ENCODE data around the gene RNF2.

Gene RNF2

GRCh38 chr1:185096531-185096930 is 51.2 kb downstream of the RNF2 start:
- DNase-seq (ENCODE audit: low read depth), result no peak

GRCh38 chr1:185104083-185104482 is 58.7 kb downstream of the RNF2 start:
- DNase-seq (ENCODE audit: low read depth), result no peak

- DNase-seq (ENCODE audit: low read depth), result no peak
Observed at GRCh38 chr1:185105121-185105520, 59.8 kb downstream of the RNF2 start.

- no peak for DNase-seq (ENCODE audit: low read depth)
Observed at GRCh38 chr1:185108321-185108720, 63.0 kb downstream of the RNF2 start.

DNA sequence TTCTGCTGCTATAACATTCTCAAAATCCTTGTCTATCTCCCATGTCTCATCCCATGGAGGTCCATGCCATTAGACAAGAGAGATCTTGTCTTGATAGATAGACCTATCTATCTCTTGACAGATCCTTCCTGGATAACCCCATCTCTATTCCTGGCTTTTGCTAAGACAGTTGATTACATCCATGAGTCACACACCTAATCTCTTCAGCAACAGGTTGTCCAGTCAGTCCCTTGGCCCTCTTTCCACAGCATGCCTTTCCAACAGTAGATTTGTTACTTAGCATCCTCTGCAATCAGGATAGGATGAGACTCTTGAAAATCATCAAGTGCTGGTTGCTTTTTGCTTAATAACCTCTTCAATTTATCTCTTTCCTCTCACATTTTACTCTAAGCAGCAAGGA is 64.8 kb downstream of the RNF2 start:
- no peak for DNase-seq (ENCODE audit: low read depth)

GRCh38 chr1:185111873-185112272 is 66.5 kb downstream of the RNF2 start:
- no peak for DNase-seq (ENCODE audit: low read depth)

- DNase-seq (ENCODE audit: low read depth), result no peak
Observed at GRCh38 chr1:185112356-185112755, 67.0 kb downstream of the RNF2 start.

DNA sequence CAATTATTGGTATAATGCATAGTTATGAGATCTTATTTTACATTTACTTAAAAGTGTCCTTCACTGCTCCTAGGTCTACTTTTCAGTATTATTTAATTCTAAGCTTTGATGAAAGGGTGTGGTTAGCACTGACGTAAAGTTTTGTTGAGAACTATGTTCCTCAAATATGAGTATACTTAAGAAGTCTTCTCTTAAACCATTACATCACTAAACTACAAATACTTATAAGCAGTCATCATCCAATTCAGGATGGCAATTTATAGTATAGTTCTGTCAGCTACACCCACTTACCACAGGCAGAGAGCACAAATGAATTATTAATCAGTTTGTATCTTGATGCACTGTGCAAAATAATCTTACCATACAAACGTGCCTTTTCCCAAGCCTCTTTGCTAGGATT is 84.3 kb downstream of the RNF2 start:
- DNase-seq (ENCODE audit: low read depth), result no peak

- DNase-seq (ENCODE audit: low read depth), result no peak
Observed at GRCh38 chr1:185132534-185132933, 87.2 kb downstream of the RNF2 start.

- DNase-seq (ENCODE audit: low read depth), result no peak
Observed at GRCh38 chr1:185137896-185138545, 92.7 kb downstream of the RNF2 start.

DNA sequence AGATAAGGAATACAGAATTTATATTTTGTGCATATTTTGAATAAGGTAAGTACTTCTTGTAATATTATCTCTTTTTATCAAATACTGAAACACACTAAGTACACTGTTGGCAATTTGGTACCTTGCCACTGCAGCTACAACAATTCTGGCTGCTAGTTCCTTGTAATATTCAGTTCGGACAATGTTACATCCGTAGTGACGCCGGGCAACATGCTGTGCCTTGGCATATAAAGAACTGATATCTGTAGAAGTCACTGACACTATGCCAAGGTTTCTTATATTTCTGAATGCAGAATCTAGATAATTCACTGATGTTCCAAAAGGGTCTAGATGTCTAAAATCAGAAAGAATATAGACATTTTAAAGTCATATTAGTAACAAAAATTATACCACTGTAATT is 93.9 kb downstream of the RNF2 start:
- no peak for DNase-seq (ENCODE audit: low read depth)

DNA sequence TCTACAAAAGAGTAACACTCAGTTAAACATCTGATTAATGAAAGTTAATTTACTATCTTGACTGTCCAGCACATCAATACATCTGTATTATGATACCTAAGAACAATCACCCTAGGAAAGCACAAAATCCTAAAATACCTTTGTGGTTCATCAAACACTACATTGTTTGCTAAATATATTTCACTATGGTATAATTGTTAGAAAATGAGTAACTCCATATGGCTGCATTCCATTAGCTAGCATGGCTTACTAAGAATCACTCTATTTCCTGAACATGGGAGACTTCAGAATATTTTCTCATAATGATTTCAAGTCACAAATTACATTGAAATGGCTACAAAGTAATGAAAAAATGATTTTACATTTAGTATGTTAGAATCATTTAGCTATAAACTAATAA is 98.9 kb downstream of the RNF2 start:
- DNase-seq (ENCODE audit: low read depth), result no peak

DNA sequence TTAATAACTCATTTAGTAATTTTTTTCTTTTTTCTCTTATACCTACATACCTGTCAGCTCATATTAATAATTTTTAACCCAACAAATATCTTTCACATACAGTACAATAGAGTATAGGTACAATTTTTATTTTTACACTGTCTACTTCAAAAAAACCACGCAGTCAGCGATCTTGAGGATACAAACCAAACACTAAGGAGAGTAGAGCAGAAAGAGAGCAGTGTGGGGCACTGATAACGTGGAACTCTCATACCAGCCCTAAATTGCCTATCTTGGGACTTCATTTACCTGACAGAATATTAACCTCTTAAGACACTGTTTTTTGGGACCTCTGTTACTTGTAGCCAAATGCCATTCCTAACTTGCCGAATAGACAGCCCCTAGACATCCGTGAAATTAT is 105.9 kb downstream of the RNF2 start:
- no peak for DNase-seq (ENCODE audit: low read depth)

Measured in activated T-helper 9 cell treated with anti-CD3 and anti-CD28 coated beads, Interleukin-2, amount 50 U/mL, for 16 hours (primary cell).